ENCODE measurements around the gene TBL1X.

Gene TBL1X

DNA sequence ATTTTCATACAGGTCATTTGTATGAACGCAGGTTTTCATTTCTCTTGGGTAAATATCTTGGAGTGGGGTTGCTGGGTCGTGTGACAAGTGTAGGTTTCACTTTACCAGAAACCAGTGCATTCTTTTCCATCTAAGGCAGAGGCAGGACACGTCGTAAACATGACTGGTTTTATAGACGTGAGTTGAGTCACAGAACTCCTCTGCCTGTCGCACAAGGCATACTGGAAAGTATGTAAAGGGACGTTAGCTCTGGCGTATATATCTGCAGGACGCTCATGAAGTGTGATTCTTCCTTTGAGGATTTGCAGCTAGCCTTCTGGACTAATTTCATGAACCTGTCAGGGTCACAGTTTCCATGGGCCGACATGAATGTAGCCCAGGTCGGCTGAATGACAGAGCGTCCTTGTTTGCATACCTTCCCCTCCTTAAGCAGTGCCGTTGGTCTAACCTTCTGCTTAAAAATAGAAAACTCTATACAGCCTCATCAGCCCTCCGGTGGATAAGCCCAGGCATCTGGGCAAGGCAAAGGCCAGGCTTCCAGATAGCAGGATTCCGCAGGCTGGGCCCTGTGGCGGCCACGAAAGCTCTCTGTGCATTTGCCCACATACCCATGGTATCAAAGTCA, 194.8 kb downstream of the TBL1X start:
- no peak for DNase-seq (ENCODE audit: low read depth in 1 of 2, low spot score in 1 of 2)

DNA sequence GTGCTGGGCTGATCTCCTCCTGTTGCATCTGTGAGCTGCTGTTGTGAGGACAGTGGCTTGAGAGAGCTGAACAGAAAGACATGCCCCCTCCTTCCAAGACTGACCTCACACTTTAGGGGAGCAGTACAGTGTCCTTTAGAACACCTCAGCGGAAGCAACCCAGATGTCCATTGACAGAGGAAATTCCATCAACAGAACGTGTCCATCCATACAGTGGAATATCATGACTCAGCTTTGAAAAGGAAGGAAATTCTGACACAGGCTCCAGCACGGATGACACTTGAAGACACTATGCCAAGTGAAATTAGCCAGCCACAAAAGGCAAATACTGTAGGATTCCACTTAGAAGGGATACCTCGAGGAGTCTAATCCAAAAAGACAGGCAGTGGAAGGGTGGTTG, 197.3 kb downstream of the TBL1X start:
- DNase-seq (ENCODE audit: low read depth in 1 of 2, low spot score in 1 of 2), result no peak

DNA sequence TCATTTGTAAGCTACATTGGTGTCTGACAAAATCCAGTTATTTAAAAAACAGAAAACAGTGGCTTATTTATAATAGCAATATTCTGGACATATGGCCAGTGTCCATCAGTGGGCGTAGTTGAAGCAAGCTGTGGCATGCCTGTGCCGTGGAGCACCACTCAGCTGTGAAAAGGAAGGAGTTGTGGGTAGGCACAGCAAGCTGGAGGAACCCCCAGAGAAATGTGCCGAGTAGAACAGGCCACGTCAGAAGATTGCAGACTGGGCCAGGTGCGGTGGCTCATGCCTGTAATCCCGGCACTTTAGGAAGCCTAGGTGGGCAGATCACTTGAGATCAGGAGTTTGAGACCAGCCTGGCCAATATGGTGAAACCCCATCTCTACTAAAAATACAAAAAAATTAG, 198.4 kb downstream of the TBL1X start:
- no peak for DNase-seq (ENCODE audit: low read depth in 1 of 2, low spot score in 1 of 2)

DNA sequence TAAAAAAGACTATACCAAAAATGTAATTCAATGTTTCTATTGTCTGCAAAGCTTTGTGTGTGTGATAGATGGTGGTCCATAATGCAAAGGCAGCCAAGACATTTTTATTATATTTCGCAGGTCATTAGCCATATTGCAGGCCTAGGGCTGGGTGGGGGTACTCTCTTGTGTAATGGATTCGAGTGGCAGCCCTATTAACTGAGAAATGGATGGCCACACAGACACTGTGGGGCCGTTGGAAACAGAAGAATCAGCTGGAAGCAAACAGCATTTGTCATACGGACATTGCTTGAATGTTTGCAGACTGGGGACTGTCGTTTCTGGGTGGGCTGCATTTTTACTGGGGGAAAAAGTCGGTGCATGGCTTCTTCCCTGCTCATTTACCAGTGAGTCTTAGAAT, 199.4 kb downstream of the TBL1X start:
- DNase-seq (ENCODE audit: low read depth in 1 of 2, low spot score in 1 of 2), result no peak

DNA sequence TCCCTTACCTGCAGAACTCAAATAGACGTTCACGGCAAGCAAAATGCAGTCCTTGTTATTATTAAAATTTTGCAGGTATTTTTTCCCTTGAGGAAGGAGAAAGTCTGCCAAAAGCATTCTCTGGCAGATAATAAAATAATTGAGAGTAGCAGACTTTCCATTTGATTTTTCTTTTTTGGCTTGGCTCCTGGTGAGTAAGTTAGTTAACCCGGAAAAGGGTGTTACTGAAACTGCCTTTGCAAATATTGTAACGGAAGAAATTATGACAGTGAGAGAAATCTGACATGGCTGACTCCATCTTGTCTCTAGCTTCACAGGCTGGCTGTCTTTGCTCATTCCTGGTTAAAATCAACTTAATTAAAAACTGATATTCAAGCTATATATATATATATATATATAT, 200.3 kb downstream of the TBL1X start:
- no peak for DNase-seq (ENCODE audit: low read depth in 1 of 2, low spot score in 1 of 2)

DNA sequence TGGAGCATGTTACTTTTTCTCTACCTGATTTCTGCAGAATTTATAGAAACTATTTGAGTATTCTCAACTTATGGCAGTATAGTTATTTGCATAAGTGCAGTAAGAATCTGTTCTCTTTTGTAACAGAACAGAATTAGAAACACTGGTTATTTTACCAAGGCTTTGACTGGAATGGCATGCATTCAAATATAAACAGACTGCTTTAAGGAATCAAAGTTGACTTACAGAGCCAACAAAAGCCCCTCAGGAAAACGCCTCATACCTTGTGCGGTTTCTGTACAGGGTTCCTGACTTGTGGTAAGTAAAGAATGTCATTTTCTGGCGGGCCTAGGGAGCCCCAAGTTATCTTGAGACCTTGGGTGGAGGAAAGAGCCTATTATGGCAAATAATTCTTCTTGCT, 203.7 kb downstream of the TBL1X start:
- no peak for DNase-seq (ENCODE audit: low read depth in 1 of 2, low spot score in 1 of 2)

DNA sequence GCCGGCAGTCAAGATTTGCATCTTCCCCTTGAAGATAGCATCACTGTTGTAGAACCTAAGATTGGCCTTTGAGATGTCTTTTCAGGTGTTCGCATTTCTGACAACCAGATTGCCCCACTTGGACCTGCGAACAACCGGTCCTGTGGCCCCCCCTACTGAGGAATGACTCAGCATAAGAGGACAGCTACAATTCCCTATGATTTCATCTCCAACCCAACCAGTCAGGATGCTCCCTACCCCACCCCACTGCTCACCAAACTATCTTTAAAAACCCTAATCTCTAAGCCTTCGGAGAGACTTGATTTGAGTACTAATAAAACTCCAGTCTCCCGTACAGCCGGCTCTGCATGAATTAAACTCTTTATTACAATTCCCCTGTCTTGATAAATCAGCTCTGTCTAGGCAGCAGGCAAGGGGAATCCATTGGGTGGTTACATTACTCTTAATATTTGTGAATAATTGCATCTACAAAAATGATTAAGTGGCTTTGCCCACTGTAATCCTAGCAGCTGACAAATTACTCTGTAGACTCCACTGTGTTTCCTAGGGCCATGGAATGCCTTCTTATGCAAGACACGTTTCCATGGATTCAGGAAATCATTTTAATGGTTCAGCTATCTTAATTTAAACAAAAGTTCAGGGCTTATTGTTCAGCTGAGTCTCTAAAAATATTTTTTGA, 205.4 kb downstream of the TBL1X start:
- DNase-seq (ENCODE audit: low read depth in 1 of 2, low spot score in 1 of 2), result no peak

DNA sequence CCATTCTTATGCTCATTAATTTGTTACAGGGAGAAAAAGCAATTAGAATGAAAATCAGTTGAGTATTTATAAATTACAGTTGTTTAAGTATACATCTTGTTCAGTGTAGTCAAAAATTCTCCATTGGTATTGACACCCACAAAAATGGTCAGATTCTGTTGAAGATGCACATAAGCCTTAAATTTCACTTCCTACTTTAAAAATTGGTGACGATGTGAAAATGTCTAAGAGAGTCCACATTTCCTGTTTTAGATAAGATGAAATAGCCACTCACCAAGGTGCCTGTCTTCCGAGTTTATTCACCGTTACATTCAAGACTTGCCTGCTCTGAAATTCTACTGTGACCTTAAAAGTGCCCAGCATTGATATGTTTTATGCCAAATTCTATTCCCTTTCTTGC, 207.1 kb downstream of the TBL1X start:
- no peak for DNase-seq (ENCODE audit: low read depth in 1 of 2, low spot score in 1 of 2)

DNA sequence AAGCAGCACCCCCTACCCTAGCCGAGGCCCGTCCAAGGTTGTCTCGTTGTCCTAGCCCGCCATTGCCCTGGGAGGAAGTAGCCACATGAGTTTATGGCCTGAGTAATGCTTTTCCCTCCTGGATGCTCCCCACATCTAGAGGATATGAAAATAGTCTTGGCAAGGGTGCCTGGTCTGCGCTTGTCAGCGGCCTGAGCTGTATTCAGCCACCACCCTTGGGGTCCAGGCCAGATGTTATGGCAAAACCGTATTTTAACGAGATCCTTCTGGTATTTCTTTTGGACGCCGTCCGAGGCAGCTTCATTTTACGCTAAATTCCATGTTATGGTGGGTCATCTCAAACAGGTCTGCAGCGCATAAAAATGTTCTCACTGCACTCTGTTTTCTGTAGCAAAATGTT, 211.4 kb downstream of the TBL1X start:
- no peak for DNase-seq (ENCODE audit: low read depth in 1 of 2, low spot score in 1 of 2)

DNA sequence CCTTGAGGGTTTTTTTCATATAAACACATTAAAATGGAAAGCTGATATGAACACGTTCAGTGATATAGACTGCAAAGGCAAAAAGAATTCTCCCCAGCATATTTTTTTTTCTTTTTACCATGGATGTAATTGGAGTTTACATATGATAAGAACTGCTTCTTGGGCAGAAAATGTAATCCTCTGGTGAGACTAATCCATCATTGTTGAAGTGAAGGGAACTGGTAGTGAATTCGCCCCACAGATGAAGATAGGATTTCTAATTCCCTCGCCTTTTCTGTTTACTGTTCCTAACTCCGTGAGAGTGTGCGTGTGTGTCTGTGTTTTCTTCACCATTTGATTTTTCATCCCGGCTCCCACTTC, 211.9 kb downstream of the TBL1X start:
- DNase-seq (ENCODE audit: low read depth in 1 of 2, low spot score in 1 of 2), result no peak

DNA sequence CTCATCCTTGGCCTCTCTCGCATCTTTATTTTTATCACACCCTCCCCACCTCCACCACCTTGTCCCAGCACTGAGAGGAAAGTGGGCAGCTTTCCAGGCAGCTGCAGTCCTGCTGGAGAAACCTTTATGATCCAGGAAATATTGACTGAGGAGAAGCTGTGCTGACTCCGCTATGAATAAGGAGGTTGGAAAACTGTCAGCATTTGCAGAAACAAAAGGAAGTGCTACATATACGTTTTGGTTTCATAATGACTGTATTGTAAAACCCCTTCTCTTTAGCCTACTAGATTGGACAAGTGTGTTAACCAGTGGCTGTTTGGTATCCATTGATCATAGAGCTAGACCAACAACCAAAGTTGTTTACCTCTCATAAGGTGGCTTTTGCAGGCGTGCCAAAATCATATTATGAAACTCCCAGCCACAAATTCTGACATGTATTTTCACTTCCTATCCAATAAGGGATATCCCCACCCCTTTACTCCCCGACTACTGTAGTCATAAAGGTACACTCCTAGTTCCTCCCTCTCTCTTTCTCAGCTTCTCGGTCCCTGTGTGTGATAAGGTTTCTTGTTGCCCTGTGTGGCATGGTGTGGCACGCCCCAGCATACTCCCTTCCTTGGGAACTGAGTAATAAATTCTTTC, 212.4 kb downstream of the TBL1X start:
- DNase-seq (ENCODE audit: low read depth in 1 of 2, low spot score in 1 of 2), result no peak

DNA sequence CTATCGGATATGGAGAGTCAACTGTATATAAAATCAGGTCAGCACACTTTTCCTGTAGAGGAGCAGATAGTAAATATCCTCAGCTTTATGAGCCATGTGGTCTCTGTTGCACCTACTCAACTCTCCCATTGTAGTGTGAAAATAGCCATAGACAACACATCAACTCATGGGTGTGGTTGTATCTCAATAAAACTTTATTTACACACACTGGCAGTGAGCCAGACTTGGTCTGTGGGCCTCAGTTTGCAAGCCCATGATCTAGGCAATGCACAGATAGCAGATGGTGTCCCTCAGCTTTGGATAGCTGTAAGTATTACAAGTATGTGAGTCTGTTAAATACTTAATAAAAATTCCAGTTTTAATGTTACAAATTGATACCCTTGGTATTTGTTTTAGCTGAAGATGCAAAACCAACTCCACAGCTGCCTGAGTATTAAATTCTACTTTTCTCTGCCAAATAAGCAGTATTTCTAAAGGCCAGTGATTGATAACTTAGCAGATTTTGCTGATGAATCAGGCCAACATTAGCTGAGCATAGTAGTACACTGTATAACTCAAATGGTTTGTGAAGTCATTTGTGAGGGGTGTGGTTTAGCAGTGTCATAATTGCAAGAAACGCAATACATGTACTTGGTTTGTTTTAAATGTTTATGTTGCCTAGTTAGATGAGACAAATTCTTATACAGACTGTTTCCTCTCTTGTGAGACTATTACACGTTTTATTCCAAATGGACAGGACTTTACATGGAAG, 213.5 kb downstream of the TBL1X start:
- no peak for DNase-seq (ENCODE audit: low read depth in 1 of 2, low spot score in 1 of 2)

DNA sequence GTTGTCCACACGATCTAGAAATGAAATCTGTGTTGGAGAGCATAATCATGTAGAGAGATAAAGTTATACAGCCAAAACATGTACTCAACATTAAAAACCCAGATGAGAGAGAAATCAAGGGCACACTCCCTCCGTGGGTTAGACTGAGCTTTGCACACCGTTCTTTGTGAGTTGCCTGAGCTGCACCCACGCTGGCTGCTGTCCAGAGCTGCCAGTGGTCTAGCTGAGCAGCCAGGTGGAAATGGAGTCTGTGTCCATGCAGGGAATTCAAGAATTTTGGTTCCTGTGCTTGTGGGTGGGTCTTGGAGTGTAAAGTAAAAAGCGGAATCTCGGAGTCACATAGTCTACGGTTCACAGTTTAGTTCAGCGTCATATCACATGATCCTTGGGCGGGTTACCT, 216.2 kb downstream of the TBL1X start:
- no peak for DNase-seq (ENCODE audit: low read depth in 1 of 2, low spot score in 1 of 2)

DNA sequence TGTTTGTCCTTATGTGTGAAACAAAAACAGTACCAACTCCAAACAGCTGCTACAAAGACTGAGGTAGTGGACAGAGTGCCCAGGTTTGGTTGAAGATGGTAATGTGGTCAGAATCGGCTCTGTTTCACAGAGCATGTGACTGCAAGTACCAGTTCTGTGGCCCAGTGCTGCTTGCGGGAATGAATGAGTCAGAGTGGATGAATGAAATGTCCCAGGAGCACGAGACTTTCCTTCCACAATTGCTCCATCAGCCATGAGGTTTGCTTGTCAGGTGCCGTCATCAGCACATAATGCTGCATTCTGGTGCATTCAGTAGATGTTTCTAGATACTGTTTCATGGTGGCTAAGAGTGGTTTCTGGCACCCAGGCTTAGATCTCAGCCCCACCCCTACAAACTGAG, 216.6 kb downstream of the TBL1X start:
- DNase-seq (ENCODE audit: low read depth in 1 of 2, low spot score in 1 of 2), result no peak

DNA sequence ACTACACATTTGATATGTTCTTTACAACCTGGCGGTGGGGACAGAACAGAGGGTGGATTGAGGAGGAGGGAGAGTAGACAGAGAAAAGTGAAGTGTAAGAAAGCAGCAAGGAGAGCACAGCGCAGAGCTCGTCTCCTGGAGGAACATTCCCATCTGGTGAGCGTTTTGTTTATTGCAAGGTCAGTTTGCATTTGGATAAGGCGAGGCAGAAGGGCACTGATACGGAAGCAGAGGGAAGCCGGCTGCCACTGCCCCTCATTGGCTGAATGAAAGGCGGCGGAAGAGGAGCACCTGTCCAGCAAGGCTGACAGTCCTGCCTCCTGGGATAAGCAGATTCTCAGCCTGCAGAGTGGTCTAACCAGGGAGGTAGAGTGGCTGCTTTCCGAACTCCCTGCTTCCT, 217.6 kb downstream of the TBL1X start:
- no peak for DNase-seq (ENCODE audit: low read depth in 1 of 2, low spot score in 1 of 2)

DNA sequence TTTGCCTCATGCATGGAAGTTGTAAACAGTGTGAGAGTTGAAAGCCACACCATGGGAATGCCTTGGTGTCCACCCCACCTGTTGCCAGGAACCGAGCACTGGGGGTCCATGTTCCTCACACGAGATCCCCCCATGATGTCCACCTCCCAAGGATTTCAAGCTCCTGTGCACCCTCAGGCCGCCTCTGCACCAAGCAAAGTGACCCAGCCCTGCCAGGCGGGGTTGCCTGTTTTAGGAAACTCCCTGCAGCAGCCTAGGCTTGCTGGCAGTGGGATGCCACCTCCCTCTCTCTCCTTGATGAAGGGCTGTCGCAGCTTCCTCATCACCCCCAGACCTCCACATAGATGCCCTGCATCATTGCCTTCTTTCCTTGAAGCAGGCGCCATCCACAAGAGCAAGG, 218.0 kb downstream of the TBL1X start:
- no peak for DNase-seq (ENCODE audit: low read depth in 1 of 2, low spot score in 1 of 2)

DNA sequence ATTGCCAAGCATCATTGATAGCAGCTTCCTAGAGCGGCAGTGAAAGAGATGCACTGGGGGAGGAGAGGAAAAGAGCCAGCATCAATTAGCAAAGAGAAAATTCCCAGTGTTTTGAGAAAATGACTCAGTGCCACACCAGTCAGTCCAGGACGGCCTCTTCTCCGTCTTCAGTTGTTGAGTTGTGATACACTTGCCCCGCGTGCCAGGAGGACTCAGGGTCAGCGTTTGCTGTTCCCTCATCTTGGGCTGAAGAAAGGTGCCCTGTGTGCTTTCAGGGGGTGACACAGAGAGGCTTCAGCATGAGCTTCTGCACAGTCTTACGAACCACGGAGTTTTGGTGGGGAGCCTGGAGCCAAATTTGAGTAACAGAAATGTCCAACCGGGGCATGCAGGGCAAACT, 218.5 kb downstream of the TBL1X start:
- DNase-seq (ENCODE audit: low read depth in 1 of 2, low spot score in 1 of 2), result no peak

DNA sequence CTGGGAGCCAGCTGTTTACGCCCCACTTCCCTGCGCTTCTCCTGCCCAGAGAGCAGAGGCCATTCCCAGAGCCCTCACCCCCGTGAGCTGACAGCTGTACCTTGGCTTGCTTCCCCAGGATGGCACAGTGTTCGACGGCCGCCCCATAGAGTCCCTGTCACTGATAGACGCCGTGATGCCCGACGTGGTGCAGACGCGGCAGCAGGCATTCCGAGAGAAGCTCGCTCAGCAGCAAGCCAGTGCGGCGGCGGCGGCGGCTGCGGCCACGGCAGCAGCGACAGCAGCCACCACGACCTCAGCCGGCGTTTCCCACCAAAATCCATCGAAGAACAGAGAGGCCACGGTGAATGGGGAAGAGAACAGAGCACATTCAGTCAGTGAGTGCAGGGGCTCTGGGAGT, 223.0 kb downstream of the TBL1X start:
- no peak for DNase-seq (ENCODE audit: low read depth in 1 of 2, low spot score in 1 of 2)

DNA sequence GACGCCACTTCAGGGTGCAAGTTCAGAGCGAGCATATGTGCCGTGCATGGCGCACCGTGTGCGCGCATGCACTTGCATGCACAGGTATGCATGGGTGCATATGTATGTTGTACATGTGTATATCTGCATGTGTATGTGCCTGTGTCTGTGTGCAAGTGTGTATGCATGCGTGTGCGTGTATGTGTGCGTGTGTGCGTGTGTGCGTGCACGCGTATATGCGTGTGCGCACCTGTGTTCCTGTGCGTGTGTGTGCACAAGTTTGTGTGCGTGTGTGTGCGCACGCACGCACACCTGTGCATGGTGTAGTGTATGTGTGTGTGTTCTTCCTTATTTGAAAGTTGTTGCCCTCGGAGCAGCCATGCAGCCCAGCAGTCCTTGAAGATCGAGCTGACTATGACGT, 224.0 kb downstream of the TBL1X start:
- no peak for DNase-seq (ENCODE audit: low read depth in 1 of 2, low spot score in 1 of 2)

DNA sequence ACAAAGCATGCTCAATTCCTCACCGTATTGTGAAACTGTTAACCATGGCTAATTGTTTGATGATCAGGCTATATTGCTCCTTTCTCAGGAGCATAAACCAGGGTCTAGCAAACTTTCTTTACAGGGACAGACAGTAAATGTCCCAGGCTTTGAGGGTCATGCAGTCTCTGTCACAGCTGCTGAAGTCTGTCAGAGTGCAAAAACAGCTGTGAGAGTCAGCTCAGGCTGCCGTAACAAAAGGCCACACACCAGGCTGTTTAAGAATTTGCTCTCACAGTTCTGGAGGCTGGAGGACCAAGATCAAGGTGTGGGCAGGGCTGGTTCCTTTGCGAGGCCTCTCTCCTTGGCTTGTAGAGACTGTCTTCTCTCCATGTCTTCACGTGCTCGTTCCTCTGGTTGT, 225.2 kb downstream of the TBL1X start:
- DNase-seq (ENCODE audit: low read depth in 1 of 2, low spot score in 1 of 2), result no peak

DNA sequence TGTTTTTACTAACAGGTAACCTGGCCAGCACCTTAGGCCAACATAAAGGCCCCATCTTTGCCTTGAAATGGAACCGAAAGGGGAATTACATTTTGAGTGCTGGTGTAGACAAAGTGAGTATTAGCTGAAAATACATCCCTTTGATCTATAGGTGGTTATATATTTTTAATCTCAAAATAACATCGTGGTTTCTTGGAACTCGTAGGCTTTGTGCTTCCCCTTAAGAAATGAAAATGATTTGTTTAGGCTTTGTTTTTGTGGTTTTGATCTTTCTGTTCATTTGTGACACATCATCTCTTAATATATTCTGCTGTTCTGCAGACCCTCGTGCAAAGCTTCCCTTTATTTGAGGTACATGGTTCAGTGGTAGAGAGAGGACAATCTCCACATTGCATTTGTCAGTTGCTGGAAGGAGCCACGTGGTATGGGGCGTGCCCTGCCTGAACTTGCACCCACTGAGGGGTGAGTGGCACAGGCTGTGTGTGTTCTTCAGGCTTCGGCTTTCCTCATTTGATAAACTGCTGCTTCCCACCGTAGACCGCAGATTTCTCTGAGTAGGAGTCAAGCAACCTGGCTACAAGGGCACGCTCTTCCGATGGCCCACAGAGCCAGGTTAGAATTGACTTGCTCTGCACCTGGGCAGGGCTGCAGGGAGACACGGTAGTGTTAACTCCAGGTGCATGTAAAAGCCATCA, 228.6 kb downstream of the TBL1X start:
- no peak for DNase-seq (ENCODE audit: low read depth in 1 of 2, low spot score in 1 of 2)

DNA sequence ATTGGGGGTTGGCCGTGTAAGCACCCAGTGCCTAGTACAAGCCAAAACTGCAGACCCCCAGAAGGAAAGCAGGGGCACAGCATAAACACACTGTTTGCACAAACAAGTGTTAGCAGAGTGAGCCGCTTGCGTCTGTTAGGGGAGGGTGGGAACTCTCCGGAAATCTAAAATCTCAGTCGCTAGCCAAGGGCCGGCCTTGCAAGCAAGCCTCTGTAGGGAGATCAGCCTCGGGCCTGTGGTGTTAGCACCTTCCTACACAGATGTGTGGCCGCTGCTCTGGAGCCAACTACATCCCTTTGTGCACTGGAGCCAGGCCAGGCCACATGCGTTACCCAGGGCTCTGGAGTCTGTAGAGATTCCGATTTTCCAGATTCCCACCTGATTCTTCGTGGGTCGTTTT, 233.7 kb downstream of the TBL1X start:
- DNase-seq (ENCODE audit: low read depth in 1 of 2, low spot score in 1 of 2), result no peak

Data from stimulated activated CD4-positive, alpha-beta T cell treated with anti-CD3 and anti-CD28 coated beads, Interleukin-15, amount 100 ng/mL, for 1 hour (primary cell).